Bronchial epithelial cell (primary cell): ENCODE results near the gene GAL3ST2. TPM values are rescaled to one million over a fixed set of nuclear protein-coding genes. Genes with fewer than 3 reads are reported as not detected.
"Not testable (repeated sequence)": the region's sequence is repeated elsewhere in the genome, so short reads cannot be mapped to it uniquely, and the experiment has no call there.

ENCODE experiments used
- DNase-seq: peaks from one replicate; pipeline ENCODE4 v3.0.0-alpha.2; 2010; ENCODE audit warnings: low read depth
- FAIRE-seq: peaks from 2 replicates; lab custom pipeline; 2011; peaks lifted over from hg19 to GRCh38; lab: Jason Lieb, UNC
- H3K27me3 ChIP-seq: 2 replicates; pipeline ENCODE4 v1.5.1; 2011; ENCODE audit warnings: low read length; ENCODE audit not compliant: control insufficient read depth, insufficient read depth
- H3K36me3 ChIP-seq: 2 replicates; pipeline ENCODE4 v1.5.1; 2011; ENCODE audit warnings: low read length; ENCODE audit not compliant: control insufficient read depth, insufficient read depth
- H3K4me3 ChIP-seq: 2 replicates; pipeline ENCODE4 v1.5.1; 2011; ENCODE audit warnings: mild to moderate bottlenecking, low read depth, low read length, control low read depth
- CTCF ChIP-seq: IDR thresholded peaks from 2 replicates; pipeline ENCODE4 v1.5.1; 2011; ENCODE audit warnings: mild to moderate bottlenecking, moderate library complexity, low read length, control low read depth, inconsistent platforms; ENCODE audit not compliant: insufficient read depth, severe bottlenecking
- total RNA-seq: library from RNA; depleted of rRNA; stranded (reverse); fragments of >200 nt; gene quantifications from 2 replicates; pipeline ENCODE4 v1.2.1, GENCODE V29; 2014

The GAL3ST2 gene
- total RNA-seq, 1 donor from 2014 or later, result not detected

GRCh38 chr2:241753493-241753892, 23.1 kb upstream of the GAL3ST2 start:
- no peaks in the 10 kb centered on the region for H3K27me3 ChIP-seq
- peaks cover 17% of the 10 kb centered on the region for H3K36me3 ChIP-seq
- FAIRE-seq (no peak), DNase-seq (no peak)
- TF ChIP-seq CTCF, result no peak
- H3K4me3 ChIP-seq, result no peak overlapping the region

- no peak for FAIRE-seq
- DNase-seq, result no peak
- no peaks in the 10 kb centered on the region for H3K27me3 ChIP-seq
- H3K36me3 ChIP-seq, result peaks cover 15% of the 10 kb centered on the region
- no peak overlapping the region for H3K4me3 ChIP-seq
- no peak for TF ChIP-seq CTCF
These were observed 22.6 kb upstream of the GAL3ST2 start for GRCh38 chr2:241754042-241754441.

GRCh38 chr2:241755166-241755565, 21.5 kb upstream of the GAL3ST2 start:
- FAIRE-seq (no peak), DNase-seq (no peak)
- TF ChIP-seq CTCF, result no peak
- Histone ChIP-seq H3K36me3 (peaks cover 14% of the 10 kb centered on the region), H3K4me3 (no peak overlapping the region), H3K27me3 (no peaks in the 10 kb centered on the region)

- TF ChIP-seq CTCF, result no peak
- DNase-seq (no peak), FAIRE-seq (no peak)
- Histone ChIP-seq H3K36me3 (peaks cover 14% of the 10 kb centered on the region), H3K4me3 (no peak overlapping the region), H3K27me3 (no peaks in the 10 kb centered on the region)
These were observed 20.8 kb upstream of the GAL3ST2 start for GRCh38 chr2:241755777-241756176.

GRCh38 chr2:241759067-241759807, 17.4 kb upstream of the GAL3ST2 start:
- FAIRE-seq (no peak), DNase-seq (no peak)
- no peak for TF ChIP-seq CTCF
- Histone ChIP-seq H3K27me3 (no peaks in the 10 kb centered on the region), H3K4me3 (no peak overlapping the region), H3K36me3 (peaks cover 12% of the 10 kb centered on the region)

GRCh38 chr2:241759893-241760292, 16.7 kb upstream of the GAL3ST2 start:
- not testable (repeated sequence) for H3K27me3 ChIP-seq, DNase-seq, FAIRE-seq, H3K4me3 ChIP-seq
- H3K36me3 ChIP-seq, result peaks cover 11% of the 10 kb centered on the region
